ENCODE results near the gene IFI30. TPM values are rescaled to one million over a fixed set of nuclear protein-coding genes. Genes with fewer than 3 reads are reported as not detected.

IFI30 gene
- total RNA-seq, 1 experiment from 2014 or later, result not detected

- Histone ChIP-seq H3K4me1 (ENCODE audit: insufficient read depth, low read length, poor library complexity, severe bottlenecking) (no peaks in the 10 kb centered on the region), H3K9me3 (ENCODE audit: low read depth, low read length, poor library complexity, severe bottlenecking) (no peaks in the 10 kb centered on the region), H3K27me3 (replicated peaks; ENCODE audit: insufficient read depth, low read depth, low read length, poor library complexity) (no peaks in the 10 kb centered on the region), H3K36me3 (ENCODE audit: insufficient read depth, low read length, poor library complexity, severe bottlenecking) (no peaks in the 10 kb centered on the region), H3K4me3 (ENCODE audit: low read depth, low read length, poor library complexity, severe bottlenecking) (peak overlapping the region; percentile 53), H3K27ac (ENCODE audit: low read depth, low read length, poor library complexity, severe bottlenecking) (no peak overlapping the region)
- no TSS peak for BruUV-seq (replicated peaks)
- TF ChIP-seq EZH2 (IDR thresholded peaks at IDR 0.05; ENCODE audit: borderline replicate concordance, low read depth, low read length, poor library complexity, severe bottlenecking), result no peak
- no peak for TF ChIP-seq CTCF (conservative IDR thresholded peaks at IDR 0.05; ENCODE audit: low read depth, low read length)
- DNase-seq (ENCODE audit: low spot score), result no peak
- ChIA-PET CTCF (no interaction called here), POLR2A (ENCODE audit: low non-redundant PET) (no interaction called here)
- intact Hi-C loops (cut with micrococcal nuclease; ENCODE audit: unreplicated experiment), result no loop called here
These were observed 500 bp upstream of the IFI30 start for GRCh38 chr19:18173054-18173571.

GRCh38 chr19:18174983-18175382 is 1.4 kb downstream of the IFI30 start:
- BruUV-seq (replicated peaks), result no TSS peak
- H3K27ac ChIP-seq (ENCODE audit: low read depth, low read length, poor library complexity, severe bottlenecking), result no peak overlapping the region
- no peak overlapping the region for H3K4me3 ChIP-seq (ENCODE audit: low read depth, low read length, poor library complexity, severe bottlenecking)
- H3K36me3 ChIP-seq (ENCODE audit: insufficient read depth, low read length, poor library complexity, severe bottlenecking), result no peaks in the 10 kb centered on the region
- H3K27me3 ChIP-seq (replicated peaks; ENCODE audit: insufficient read depth, low read depth, low read length, poor library complexity), result no peaks in the 10 kb centered on the region
- no peak for TF ChIP-seq CTCF (conservative IDR thresholded peaks at IDR 0.05; ENCODE audit: low read depth, low read length)
- TF ChIP-seq EZH2 (IDR thresholded peaks at IDR 0.05; ENCODE audit: borderline replicate concordance, low read depth, low read length, poor library complexity, severe bottlenecking), result no peak
- intact Hi-C loops (cut with micrococcal nuclease; ENCODE audit: unreplicated experiment), result no loop called here
- no peaks in the 10 kb centered on the region for H3K4me1 ChIP-seq (ENCODE audit: insufficient read depth, low read length, poor library complexity, severe bottlenecking)
- POLR2A ChIA-PET (ENCODE audit: low non-redundant PET), result no interaction called here
- CTCF ChIA-PET, result no interaction called here
- DNase-seq (ENCODE audit: low spot score), result no peak
- H3K9me3 ChIP-seq (ENCODE audit: low read depth, low read length, poor library complexity, severe bottlenecking), result no peaks in the 10 kb centered on the region

- CTCF ChIA-PET, result no interaction called here
- Histone ChIP-seq H3K4me1 (ENCODE audit: insufficient read depth, low read length, poor library complexity, severe bottlenecking) (no peaks in the 10 kb centered on the region), H3K36me3 (ENCODE audit: insufficient read depth, low read length, poor library complexity, severe bottlenecking) (no peaks in the 10 kb centered on the region), H3K27me3 (replicated peaks; ENCODE audit: insufficient read depth, low read depth, low read length, poor library complexity) (no peaks in the 10 kb centered on the region), H3K9me3 (ENCODE audit: low read depth, low read length, poor library complexity, severe bottlenecking) (no peaks in the 10 kb centered on the region), H3K27ac (ENCODE audit: low read depth, low read length, poor library complexity, severe bottlenecking) (no peak overlapping the region), H3K4me3 (ENCODE audit: low read depth, low read length, poor library complexity, severe bottlenecking) (no peak overlapping the region)
- DNase-seq (ENCODE audit: low spot score), result no peak
- TF ChIP-seq EZH2 (IDR thresholded peaks at IDR 0.05; ENCODE audit: borderline replicate concordance, low read depth, low read length, poor library complexity, severe bottlenecking) (no peak), CTCF (conservative IDR thresholded peaks at IDR 0.05; ENCODE audit: low read depth, low read length) (no peak)
- intact Hi-C loops (cut with micrococcal nuclease; ENCODE audit: unreplicated experiment), result no loop called here
- POLR2A ChIA-PET (ENCODE audit: low non-redundant PET), result no interaction called here
- BruUV-seq (replicated peaks), result no TSS peak
These were observed 3.0 kb downstream of the IFI30 start for GRCh38 chr19:18176367-18177310.
